Neural cell (in vitro differentiated cells): ENCODE measurements around the gene RELN.

ENCODE experiments used
- EP300 ChIP-seq: fragments of 450-650 bp; conservative IDR thresholded peaks from 2 replicates; pipeline ENCODE4 v1.6.1; 2014; ENCODE audit warnings: antibody characterized with exemption, mild to moderate bottlenecking, moderate library complexity; ENCODE audit not compliant: poor library complexity, severe bottlenecking
- EZH2 ChIP-seq: fragments of 200-600, 300-800 bp; shearing (Covaris generic), sonication (generic); IDR thresholded peaks from 2 replicates; pipeline ENCODE4 v1.6.1; 2014; ENCODE audit warnings: antibody characterized with exemption, low read length, borderline replicate concordance, mild to moderate bottlenecking; ENCODE audit not compliant: insufficient read depth, poor library complexity, severe bottlenecking
- POLR2AphosphoS5 ChIP-seq: IDR thresholded peaks from 2 replicates; pipeline ENCODE4 v1.6.1; 2012
- REST ChIP-seq: IDR thresholded peaks from 2 replicates; pipeline ENCODE4 v1.6.1; 2012; ENCODE audit warnings: borderline replicate concordance
- TAF1 ChIP-seq: IDR thresholded peaks from 2 replicates; pipeline ENCODE4 v1.6.1; 2012; ENCODE audit warnings: low read depth
- TF ChIP-seq, protein P1 (sequence below): fragments of 450-650 bp; IDR thresholded peaks from 2 replicates; pipeline ENCODE4 v1.5.1; 2014; ENCODE audit warnings: antibody characterized with exemption, mild to moderate bottlenecking, moderate library complexity; ENCODE audit not compliant: poor library complexity, severe bottlenecking

DNA sequence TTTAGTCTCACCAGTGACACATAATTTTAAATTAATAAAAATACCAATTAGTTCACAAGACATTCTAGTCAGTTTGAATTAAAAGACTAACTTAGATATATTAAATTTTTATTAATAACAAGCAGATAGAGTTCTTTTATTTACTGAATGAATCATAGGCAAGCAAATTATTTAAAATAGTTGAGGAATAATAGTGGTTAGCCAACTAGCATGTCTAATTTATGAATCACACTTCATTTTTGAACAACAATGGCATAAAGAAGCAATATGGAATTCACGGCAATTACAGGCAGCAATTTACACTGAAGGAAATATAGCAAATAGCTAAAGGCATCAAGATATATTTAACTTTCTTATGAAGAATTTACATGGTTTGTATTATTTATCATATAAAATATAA is 356.5 kb downstream of the RELN start:
- TF ChIP-seq, protein P1, sequence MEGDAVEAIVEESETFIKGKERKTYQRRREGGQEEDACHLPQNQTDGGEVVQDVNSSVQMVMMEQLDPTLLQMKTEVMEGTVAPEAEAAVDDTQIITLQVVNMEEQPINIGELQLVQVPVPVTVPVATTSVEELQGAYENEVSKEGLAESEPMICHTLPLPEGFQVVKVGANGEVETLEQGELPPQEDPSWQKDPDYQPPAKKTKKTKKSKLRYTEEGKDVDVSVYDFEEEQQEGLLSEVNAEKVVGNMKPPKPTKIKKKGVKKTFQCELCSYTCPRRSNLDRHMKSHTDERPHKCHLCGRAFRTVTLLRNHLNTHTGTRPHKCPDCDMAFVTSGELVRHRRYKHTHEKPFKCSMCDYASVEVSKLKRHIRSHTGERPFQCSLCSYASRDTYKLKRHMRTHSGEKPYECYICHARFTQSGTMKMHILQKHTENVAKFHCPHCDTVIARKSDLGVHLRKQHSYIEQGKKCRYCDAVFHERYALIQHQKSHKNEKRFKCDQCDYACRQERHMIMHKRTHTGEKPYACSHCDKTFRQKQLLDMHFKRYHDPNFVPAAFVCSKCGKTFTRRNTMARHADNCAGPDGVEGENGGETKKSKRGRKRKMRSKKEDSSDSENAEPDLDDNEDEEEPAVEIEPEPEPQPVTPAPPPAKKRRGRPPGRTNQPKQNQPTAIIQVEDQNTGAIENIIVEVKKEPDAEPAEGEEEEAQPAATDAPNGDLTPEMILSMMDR: no peak
- TF ChIP-seq EZH2 (no peak), REST (no peak), POLR2AphosphoS5 (no peak), TAF1 (no peak), EP300 (no peak)
